ENCODE measurements around the gene XIRP1. TPM values are rescaled to one million over a fixed set of nuclear protein-coding genes. Genes with fewer than 3 reads are reported as not detected.

XIRP1 gene
- total RNA-seq, 1 donor from 2014 or later = 0.72 TPM

GRCh38 chr3:39144748-39145380 is 47.5 kb downstream of the XIRP1 start:
- no peak for DNase-seq (ENCODE audit: low spot score)

GRCh38 chr3:39144095-39144747 is 48.2 kb downstream of the XIRP1 start:
- DNase-seq (ENCODE audit: low spot score) = no peak

GRCh38 chr3:39143051-39143885 is 49.1 kb downstream of the XIRP1 start:
- DNase-seq (ENCODE audit: low spot score) = no peak

- DNase-seq (ENCODE audit: low spot score) = no peak
Measured at GRCh38 chr3:39142067-39142466, 50.3 kb downstream of the XIRP1 start.

GRCh38 chr3:39141171-39141995 is 51.0 kb downstream of the XIRP1 start:
- DNase-seq (ENCODE audit: low spot score) = peak; percentile 87

- DNase-seq (ENCODE audit: low spot score) = no peak
Measured at GRCh38 chr3:39140341-39140971, 51.9 kb downstream of the XIRP1 start.

GRCh38 chr3:39139442-39139841 is 53.0 kb downstream of the XIRP1 start:
- no peak for DNase-seq (ENCODE audit: low spot score)

GRCh38 chr3:39138804-39139415 is 53.5 kb downstream of the XIRP1 start:
- peak; percentile 86 for DNase-seq (ENCODE audit: low spot score)

- DNase-seq (ENCODE audit: low spot score) = no peak
Measured at GRCh38 chr3:39137991-39138803, 54.2 kb downstream of the XIRP1 start.

GRCh38 chr3:39137435-39137936 is 54.9 kb downstream of the XIRP1 start:
- DNase-seq (ENCODE audit: low spot score) = no peak

GRCh38 chr3:39136533-39137434 is 55.6 kb downstream of the XIRP1 start:
- no peak for DNase-seq (ENCODE audit: low spot score)

GRCh38 chr3:39135170-39135805 is 57.1 kb downstream of the XIRP1 start:
- DNase-seq (ENCODE audit: low spot score) = no peak

GRCh38 chr3:39134305-39134704 is 58.1 kb downstream of the XIRP1 start:
- no peak for DNase-seq (ENCODE audit: low spot score)

GRCh38 chr3:39133822-39134221 is 58.6 kb downstream of the XIRP1 start:
- DNase-seq (ENCODE audit: low spot score) = no peak
